Amniotic epithelial cell (primary cell): Measurements from ENCODE around the gene NDFIP2.

Experiments used
- DNase-seq: peaks from one replicate; pipeline ENCODE4 v3.0.0-alpha.2; 2010; ENCODE audit warnings: low read depth

The NDFIP2 gene, protein sequence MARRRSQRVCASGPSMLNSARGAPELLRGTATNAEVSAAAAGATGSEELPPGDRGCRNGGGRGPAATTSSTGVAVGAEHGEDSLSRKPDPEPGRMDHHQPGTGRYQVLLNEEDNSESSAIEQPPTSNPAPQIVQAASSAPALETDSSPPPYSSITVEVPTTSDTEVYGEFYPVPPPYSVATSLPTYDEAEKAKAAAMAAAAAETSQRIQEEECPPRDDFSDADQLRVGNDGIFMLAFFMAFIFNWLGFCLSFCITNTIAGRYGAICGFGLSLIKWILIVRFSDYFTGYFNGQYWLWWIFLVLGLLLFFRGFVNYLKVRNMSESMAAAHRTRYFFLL

DNA sequence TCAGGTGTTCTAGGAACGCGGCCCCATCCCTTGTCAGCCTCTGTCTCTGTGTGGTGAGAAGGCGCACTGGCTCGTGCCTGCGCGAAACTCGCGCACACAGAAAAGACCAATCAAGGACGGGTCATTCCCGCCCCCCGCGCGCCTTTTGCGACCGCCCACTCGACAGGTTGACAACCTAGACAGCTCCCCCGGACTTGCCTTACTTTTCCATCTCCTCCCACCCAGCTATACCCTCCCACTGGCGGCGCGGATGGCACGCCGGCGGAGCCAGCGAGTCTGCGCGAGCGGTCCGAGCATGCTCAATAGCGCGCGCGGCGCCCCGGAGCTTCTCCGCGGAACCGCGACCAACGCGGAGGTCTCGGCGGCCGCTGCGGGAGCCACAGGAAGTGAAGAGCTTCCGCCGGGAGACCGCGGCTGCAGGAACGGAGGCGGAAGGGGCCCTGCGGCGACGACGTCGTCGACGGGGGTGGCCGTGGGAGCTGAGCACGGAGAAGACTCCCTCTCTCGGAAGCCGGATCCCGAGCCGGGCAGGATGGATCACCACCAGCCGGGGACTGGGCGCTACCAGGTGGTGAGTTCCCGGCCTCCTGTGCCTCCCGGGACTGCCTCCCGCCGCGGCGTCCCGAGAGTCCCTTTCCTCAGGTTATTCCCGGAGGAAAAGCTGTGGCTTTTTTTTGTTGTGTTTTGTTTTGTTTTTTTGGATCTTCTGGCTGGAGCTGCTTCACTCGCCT is at the start of gene NDFIP2:
TSS of gene NDFIP2 (plus strand) at position 202 of the 731 bp plus-strand sequence. CDS start at position 251, 49 bp downstream.
- DNase-seq, result peak; percentile 81

- no peak for DNase-seq
Measured at GRCh38 chr13:79432086-79432485, 48.9 kb upstream of the NDFIP2 start.

DNA sequence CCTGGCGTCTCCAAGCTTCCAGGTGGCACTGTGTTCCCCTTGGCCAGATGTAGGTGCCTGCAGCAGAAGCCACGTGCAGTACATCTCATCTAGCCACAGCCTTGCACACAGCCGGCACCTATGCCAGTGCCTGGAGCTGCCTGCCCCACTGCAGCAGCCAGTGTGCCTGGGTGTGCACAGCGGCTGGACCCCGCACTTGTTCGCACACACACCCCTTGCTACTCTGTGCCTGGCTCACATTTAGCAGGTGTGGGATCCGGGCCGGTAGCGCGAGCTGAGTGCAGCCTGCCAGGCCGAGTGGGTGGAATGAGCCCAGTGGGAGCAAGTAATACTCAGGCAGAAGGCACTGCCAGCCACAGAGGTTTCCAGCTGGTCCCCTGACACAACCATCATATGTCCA is 48.0 kb upstream of the NDFIP2 start:
- DNase-seq, result no peak

- DNase-seq, result peak; percentile 59
Measured at GRCh38 chr13:79434556-79434955, 46.4 kb upstream of the NDFIP2 start.

GRCh38 chr13:79435561-79435990 is 45.4 kb upstream of the NDFIP2 start:
- peak; percentile 70 for DNase-seq

GRCh38 chr13:79439275-79439674 is 41.7 kb upstream of the NDFIP2 start:
- DNase-seq, result no peak

DNA sequence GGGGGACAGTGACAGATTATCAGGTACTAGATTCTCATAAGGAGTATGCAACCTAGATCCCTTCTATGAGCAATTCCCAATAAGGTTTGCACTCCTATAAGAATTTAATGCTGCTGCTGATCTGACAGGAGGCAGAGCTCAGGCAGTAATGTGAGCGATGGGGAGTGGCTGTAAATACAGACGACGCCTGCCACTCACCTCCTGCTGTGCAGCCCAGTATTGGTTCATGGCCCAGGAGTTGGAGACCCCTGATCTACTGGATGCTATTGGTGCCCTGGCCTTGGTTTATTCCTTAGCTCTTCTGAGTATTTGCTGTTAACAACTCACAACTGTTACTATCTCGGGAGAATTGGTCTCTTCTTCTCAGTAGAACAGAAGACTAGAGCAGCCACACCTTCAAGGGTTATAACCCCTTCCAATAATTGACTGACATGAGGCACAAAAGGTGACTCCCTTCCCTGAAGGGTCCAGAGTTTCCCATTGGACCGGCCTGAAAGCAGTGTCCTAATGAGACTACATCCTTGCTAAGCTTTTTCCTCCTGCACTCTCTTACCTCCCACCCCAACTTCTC is 39.9 kb upstream of the NDFIP2 start:
- DNase-seq, result no peak

GRCh38 chr13:79442221-79442620 is 38.7 kb upstream of the NDFIP2 start:
- DNase-seq, result no peak

- no peak for DNase-seq
Measured at GRCh38 chr13:79442706-79443105, 38.2 kb upstream of the NDFIP2 start.

DNA sequence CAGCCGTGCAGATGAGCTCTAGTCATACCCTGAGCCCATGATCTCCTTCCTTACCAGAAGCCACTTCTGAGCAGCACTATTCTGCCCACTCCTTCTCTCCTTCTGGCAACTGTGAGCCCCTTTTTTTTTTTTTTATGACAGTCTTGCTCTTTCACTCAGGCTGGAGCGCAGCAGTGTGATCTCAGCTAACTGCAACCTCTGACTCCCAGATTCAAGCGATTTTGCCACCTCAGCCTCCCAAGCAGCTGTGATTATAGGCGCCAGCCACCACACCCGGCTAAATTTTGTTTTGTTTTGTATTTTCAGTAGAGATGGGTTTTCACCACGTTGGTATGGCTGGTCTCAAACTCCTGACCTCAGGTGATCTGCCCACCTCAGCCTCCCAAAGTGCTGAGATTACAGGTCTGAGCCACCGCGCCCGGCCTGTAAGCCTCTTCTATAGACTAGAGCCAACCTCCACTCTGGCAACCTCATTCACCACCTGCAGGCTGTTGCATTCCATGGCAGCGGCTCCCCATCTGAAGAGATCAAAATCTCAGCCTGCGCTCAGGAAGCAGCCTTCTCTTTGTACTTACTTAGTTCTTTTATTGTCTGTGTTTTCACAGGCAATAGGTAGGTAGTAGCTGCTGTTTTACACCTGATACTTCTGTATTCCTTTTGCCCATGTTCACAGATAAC is 34.8 kb upstream of the NDFIP2 start:
- DNase-seq, result no peak

- DNase-seq, result no peak
Measured at GRCh38 chr13:79447141-79447540, 33.8 kb upstream of the NDFIP2 start.

- no peak for DNase-seq
Measured at GRCh38 chr13:79447741-79448140, 33.2 kb upstream of the NDFIP2 start.

DNA sequence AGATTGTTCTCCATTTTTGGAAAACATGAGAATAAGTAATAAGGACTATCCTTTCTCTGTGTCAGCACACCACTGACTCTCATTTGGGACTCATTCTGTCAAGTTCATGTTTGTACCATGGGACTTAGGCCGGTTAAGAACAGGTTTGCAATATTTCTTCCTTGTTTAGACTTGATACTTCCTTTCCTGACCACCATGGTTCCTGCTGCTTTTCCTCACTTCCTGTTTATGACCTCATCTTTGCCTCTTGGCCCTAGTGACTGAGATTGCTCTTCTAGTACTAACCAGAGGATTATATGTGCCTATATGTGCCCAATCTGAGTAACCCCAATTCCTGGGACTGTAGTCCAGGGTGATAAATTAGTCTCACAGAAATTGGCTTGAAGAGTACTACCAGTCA is 32.5 kb upstream of the NDFIP2 start:
- no peak for DNase-seq

GRCh38 chr13:79450110-79450509 is 30.8 kb upstream of the NDFIP2 start:
- no peak for DNase-seq

DNA sequence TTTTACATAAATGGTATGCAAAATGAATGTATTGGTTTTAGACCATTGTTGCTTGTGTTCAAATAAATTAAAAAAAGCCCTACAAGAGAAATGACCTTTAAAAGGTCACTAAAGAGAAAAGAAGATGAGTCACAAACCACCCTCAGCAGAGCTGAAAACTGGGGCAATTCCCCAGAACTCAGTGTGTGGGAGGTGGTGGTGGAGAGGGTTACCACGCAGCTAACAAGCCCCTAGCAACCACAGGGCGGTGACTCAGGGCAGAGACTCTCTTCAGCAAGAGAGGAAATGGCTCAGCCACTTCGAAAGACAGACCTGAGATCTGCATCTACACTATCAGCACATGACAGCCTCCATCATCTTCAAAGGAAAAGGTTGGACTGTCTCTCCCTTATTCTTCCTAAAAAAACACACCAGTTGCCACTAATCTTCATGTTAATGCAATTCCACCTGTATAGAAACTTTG is 29.4 kb upstream of the NDFIP2 start:
- peak; percentile 96 for DNase-seq

DNA sequence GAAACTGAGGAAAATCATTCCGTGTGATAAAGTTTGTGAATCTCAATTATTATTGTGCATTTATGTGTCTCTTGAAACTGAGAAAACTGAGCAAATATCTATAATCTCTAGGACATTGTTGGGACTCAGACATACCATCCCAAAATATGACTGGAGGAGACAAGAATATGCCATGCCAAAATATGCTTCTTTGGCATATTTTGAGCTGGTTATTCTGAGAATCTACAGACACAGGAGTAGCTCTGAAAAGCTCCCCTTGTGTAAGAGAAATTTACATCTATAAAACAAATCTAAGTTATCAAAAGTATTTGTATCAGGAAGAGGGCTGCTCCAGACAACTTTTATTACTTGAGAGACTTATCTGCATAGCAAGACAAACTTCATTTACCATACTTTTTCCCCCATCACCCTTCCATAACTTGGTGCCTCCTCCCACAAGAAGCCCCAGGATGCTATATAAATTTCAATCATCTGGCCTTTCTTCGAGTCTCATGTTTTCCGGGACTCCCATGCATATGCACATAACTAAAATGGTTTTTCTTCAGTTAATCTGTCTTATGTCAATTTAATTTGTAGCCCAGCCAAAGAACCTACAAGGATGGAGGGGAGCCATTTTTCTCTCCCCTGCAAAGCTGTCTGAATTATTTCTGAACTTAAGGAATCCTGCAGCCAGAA is 28.6 kb upstream of the NDFIP2 start:
- DNase-seq, result no peak

DNA sequence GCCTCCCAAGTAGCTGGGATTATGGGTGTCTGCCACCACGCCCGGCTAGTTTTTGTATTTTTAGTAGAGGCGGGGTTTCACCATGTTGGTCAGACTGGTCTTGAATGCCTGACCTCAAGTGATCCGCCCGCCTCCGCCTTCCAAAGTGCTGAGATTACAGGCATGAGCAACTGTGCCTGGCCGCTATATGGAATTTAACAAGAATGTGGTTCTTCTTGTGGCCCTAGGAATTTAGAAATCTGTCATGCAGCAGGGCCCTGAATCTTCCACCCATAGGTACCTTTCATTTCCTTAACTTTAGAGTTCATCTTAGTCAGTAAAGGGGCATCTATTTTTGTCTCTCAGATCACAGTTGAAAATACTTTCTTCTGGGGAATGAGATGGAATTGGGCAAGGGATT is 25.6 kb upstream of the NDFIP2 start:
- DNase-seq, result peak; percentile 76

DNA sequence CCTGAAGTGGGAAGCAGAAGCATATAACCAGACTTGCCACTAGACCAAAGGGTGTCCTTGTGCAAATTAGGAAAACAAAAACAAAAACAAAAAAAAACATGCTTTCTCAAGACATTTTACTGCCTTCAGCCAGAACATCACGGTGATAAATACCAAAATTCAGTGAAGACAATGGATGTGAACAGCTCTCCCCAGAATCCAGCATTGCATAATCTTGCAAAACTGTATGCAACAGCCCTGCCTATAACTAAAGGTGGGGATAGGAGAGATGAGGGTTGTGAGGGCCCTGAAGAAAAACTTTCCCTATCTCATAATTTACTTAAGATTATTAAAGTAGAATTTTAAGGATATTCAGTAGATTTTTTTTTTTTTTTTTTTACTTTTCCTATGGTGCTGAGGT is 24.9 kb upstream of the NDFIP2 start:
- no peak for DNase-seq

- DNase-seq, result no peak
Measured at GRCh38 chr13:79456656-79457365, 24.1 kb upstream of the NDFIP2 start.

DNA sequence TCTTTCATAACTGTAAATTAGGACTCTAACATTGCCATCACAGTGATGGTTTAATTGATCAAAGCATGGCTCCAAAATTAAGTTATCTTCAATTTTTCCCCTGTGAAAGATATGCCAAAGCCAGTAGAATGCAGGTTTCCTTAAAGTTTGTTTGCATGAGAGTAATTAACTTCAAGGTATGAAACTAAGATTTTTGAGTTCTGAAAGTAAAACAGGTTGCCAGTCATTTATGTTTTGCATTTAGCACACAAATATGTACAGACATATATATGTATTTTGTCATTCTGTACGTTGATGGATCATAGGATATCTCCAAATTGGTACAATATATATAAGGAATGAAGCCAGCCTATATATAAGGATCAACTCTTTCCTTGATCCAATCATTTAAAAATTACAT is 23.6 kb upstream of the NDFIP2 start:
- DNase-seq, result no peak

DNA sequence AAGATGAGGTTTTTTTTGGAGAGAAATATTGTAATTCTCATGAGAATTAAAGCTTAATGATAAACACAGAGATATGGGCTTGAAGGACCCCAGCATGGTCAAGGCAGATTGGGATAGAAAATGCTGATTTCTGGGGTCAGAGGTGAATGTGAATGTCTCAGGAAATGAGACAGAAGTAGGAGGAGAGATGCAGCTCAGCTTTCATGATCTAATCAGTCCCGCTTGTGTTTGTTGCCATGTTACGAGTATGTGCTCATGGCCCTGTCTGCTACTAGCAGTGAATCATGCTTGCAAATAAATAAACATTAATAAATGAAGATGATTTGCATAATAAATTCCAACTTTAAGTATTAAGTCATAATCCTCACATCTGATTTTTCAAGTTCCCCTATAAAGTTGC is 23.0 kb upstream of the NDFIP2 start:
- peak; percentile 92 for DNase-seq
